Right ventricle myocardium inferior (tissue), 1 donor: Measurements from ENCODE around the gene DCUN1D4. TPM values are rescaled to one million over a fixed set of nuclear protein-coding genes. Genes with fewer than 3 reads are reported as not detected.

Source experiments
- ATAC-seq: fragments of 200-7000 bp; cut with Tn5 transposase; one replicate; pipeline ENCODE4 v1.9.1; 2020; ENCODE audit warnings: mild to moderate bottlenecking, moderate library complexity
- DNase-seq: peaks from one replicate; pipeline ENCODE4 v3.0.0; 2021; ENCODE audit errors: missing footprints
- intact Hi-C: fragments of 100-400 bp; cut with DNase I; formaldehyde crosslinking; loops from one replicate; pipeline ENCODE4 v1.11.0; 2022
- long read RNA-seq: library from polyadenylated mRNA; unstranded; transcript quantifications from one replicate; pipeline ENCODE4 v2.0.0, GENCODE V29; 2021
- total RNA-seq: library from RNA; stranded (reverse); fragmentation: NEBNext Ultra II Directional; extraction: Animal tissue kit (Norgen Biotek cat#: 25700); gene quantifications from one replicate; pipeline ENCODE4 v1.2.1, GENCODE V29; 2021
- donor health status: DM: no; HTN: yes; CAD: no; lungs with severe emphysema.

Gene DCUN1D4
- 38.7 TPM for total RNA-seq
- long read RNA-seq, full-length matches to known transcripts: 6 of 13 reads
- long read RNA-seq, partial matches to known transcripts: 1 of 13 reads
- long read RNA-seq, other reads (novel, unspliced or antisense): 6 of 13 reads

GRCh38 chr4:51842554-51843308, at the start of gene DCUN1D4:
TSS of gene DCUN1D4 (plus strand) at chr4:51843153. CDS start at chr4:51843243, 90 bp downstream.
- peak; percentile 95 for ATAC-seq
- DNase-seq: peak; percentile 100
- intact Hi-C loops: loop anchor here (2.0 to 5.0 kb wide), 2 partner anchors 65 to 194 kb away; no protein-coding TSS in a partner anchor

DNA sequence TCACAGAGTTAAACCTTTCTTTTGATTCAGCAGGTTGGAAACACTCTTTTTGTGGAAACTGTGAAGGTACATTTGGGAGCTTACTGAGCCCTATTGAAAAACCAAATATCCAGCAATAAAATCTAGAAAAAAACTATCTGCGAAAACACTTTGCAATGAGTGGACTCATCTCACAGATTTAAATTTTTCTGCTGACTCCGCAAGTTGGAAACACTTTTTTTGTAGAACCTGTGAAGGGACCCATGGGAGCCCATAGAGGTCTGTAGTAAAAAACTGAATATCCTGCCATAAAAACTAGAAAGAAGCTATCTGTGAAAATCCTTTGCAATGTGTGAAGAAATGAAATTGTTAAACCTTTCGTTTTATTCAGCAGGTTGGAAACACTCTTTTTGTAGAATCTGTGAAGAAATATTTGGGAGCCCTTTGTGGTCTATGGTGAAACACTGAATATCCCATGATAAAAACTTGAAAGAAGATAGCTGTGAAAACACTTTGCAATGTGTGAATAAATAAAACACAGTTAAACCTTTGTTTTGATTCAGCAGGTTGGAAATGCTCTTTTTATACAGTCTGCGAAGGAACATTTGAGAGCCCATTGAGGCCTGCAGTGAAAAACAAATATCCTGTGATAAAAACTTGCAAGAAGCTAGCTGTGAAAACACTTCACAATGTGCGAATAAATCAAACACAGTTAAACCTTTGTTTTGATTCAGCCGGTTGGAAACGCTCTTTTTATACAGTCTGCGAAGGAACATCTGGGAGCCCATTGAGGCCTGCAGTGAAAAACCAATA, 22.3 kb upstream of the DCUN1D4 start:
- ATAC-seq: no peak
- no peak for DNase-seq
- intact Hi-C loops: no loop called here

- no peak for ATAC-seq
- intact Hi-C loops: no loop called here
- DNase-seq: no peak
Observed at GRCh38 chr4:51825341-51825740, 17.6 kb upstream of the DCUN1D4 start.

DNA sequence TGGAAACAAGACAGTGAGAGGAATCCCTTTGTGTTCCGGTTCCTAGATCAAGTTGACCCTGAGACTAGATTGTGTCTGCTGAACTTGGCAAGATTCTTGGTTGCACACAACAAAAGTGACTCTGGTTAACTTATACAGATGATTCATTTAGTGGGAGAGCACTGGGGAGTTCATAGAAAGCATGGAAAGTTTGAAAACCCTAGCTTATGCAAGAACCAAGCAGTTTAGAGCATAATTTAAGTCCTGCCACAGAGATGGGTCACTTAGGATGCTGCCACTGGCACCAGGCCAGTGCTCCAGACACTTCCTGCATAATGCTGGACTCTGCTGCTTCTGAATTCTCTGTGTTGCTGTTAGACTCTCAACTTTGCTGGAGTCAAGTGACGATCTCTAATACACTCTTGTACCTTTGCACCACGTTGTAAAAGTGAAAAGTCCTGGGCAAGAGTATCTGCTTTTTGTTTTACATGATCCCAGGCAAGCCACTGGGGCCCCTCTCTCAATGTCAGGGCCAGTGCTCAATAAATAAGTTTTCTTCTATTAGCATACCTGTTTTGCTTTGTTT, 12.7 kb upstream of the DCUN1D4 start:
- intact Hi-C loops: no loop called here
- DNase-seq: no peak

DNA sequence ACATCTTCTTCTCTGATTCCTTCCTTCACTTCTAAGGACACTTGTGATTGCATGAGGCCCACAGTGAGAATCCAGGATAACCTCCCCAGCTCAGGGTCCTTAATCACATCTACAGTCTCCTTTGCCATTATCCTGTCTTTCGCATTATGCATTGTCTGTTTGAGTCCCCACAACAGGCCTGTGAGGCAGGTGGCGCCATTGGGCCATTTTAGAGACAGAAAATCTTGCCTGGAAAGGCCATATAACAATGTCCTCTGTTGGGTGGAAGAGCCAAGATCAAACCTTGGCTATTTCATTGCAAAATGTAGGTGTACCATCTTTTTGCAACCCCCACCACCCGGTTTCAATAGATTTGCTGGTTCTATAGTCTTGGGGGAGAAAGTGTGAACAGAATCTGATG, 11.8 kb upstream of the DCUN1D4 start:
- ATAC-seq (peak; percentile 54), DNase-seq (peak; percentile 75)
- intact Hi-C loops: loop anchor here (1.0 kb wide), 1 partner anchor 195 kb away; no protein-coding TSS in a partner anchor

More for the DNA sequence above, 12.7 kb upstream of the DCUN1D4 start:
- ATAC-seq: no peak

GRCh38 chr4:51833236-51833635, 9.7 kb upstream of the DCUN1D4 start:
- no peak for ATAC-seq
- no peak for DNase-seq
- intact Hi-C loops: no loop called here

DNA sequence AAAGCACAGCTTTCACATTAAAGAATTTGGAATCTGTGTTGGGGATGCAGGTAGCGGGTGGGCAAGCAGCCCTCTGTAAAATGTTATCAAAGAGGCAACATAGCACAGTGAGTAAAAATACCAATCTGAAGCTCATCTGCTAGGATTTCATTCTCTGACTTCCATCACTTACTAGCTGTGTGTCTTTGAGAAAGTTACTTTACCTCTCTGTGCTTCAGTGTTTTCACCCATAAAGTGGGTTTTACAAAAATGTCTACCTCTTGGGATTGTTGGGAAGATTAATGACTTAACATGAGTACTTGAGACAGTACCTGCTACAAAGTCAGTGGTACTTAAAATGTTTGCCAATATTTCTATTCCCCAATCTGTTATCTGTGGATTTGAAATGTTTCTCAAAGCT, 7.9 kb upstream of the DCUN1D4 start:
- intact Hi-C loops: no loop called here
- no peak for ATAC-seq
- DNase-seq: no peak

DNA sequence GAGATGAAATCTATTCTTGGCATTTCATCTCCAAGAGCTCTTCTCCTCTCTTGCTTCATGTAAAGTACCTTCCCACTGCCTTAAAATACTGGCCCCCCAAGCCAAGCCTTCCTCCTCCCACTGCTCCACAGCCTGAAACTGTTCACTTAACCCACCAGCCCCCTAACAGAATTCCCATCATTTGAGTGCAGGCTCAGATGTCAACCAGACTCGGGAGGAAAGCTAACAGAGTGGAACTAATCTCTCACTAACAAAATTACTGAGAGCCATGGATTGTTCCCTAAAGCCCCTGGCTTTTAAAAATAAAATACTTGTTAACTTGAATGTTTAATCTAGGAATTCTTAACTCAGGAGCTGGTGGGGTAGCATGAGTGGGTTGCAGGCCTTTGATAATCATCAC, 7.1 kb upstream of the DCUN1D4 start:
- ATAC-seq (no peak), DNase-seq (no peak)
- intact Hi-C loops: no loop called here

- ATAC-seq: peak; percentile 26
Observed at GRCh38 chr4:51836549-51836948, 6.4 kb upstream of the DCUN1D4 start.

GRCh38 chr4:51840781-51841180, 2.2 kb upstream of the DCUN1D4 start:
- no peak for ATAC-seq
- no peak for DNase-seq
- intact Hi-C loops: loop anchor here (5.0 kb wide), 1 partner anchor 67 kb away; no protein-coding TSS in a partner anchor

More at GRCh38 chr4:51836549-51836948, 6.4 kb upstream of the DCUN1D4 start:
- DNase-seq: no peak
- intact Hi-C loops: no loop called here

DNA sequence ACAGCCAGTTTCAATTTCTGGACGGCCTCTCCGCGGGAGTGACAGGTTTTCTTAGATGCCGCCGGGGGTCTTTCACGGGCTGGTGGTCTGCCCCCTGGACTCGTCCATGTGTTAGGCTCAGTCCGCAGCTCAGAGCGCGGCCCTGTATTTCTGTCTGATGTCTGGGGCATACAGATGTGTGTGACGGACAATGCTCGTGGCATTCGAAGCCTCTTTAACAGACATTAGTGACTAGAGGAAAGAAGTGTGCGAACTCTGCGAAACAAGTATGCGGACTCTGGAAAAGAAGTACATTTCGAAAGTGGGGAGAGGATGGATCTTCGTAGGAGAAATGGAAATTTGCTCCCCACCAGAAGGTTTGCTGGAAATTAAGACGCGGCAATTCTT, 793 bp upstream of the DCUN1D4 start:
- intact Hi-C loops: loop anchor here (2.0 to 5.0 kb wide), 2 partner anchors 65 to 195 kb away; no protein-coding TSS in a partner anchor
- DNase-seq (no peak), ATAC-seq (no peak)

GRCh38 chr4:51843309-51844152, 578 bp downstream of the DCUN1D4 start:
- intact Hi-C loops: loop anchor here (2.0 to 5.0 kb wide), 2 partner anchors 64 to 193 kb away; no protein-coding TSS in a partner anchor
- ATAC-seq (peak; percentile 62), DNase-seq (peak; percentile 84)

DNA sequence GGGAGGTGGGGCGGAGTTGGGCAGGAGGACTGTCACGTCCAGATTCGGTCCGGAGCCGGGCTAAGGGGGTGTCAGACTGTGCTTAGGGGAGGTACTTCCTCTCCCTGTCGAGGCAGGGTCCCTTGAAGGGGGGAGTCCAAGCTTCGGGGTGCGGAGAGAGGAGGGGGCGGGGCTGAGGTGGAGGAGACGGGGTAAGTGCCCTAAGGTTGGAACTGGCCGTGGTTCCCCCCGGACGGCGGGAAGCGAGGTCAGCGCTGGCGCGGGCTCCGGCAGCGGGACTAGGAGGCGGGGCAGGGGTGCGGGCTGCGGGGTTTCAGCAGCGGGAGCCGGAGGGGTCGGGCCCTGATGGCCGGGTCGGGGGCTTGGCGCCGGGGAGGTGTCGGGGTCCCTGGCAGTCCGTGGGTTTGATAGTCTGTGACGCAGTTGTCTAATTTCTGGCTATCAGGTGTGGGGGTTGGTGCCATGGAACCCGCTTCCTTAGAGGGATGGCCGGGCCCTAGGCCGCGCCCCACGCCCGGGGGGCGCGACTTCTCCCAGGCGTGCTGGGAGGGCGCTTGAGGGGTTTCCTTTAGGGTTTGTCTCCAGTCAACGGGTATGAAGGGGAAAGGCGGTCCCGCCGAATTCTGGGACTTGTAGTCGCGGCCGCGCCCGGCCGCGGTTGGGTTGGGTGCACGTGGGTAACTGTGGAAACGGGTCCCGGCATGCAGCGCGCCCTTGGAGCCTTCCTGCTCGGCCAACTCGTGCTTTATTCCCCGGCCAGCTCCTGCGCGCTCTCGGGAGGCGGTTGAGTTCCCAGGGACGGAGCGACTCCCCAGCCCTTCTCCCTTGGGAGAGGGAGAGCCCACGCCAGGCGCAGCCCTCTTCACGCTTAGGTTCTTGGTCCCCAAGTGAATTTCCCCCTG, 1.5 kb downstream of the DCUN1D4 start:
- peak; percentile 97 for DNase-seq
- intact Hi-C loops: loop anchor here (5.0 kb wide), 1 partner anchor 63 kb away; no protein-coding TSS in a partner anchor
- peak; percentile 76 for ATAC-seq

- intact Hi-C loops: no loop called here
- ATAC-seq: no peak
- no peak for DNase-seq
Observed at GRCh38 chr4:51845055-51845426, 2.1 kb downstream of the DCUN1D4 start.

DNA sequence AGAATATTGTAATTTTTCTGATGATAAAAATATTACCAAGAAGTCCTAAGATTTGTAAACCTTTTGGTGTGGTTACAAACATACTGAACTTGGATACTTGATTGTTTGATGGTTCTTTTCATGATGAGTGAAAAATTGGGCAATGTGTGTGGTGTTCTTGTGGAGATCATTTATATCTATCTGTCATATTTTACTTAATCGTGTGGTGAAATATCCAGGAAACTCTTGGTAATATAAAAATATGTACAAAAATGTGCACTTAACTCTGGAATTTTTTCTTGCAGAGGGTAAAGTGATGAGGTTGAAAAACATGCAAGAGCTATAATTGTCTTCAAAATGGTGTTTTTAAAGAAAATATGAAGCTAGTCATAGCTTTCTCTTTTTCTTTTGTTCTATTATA, 2.8 kb downstream of the DCUN1D4 start:
- intact Hi-C loops: no loop called here
- ATAC-seq (no peak), DNase-seq (no peak)

- DNase-seq: no peak
- no peak for ATAC-seq
- intact Hi-C loops: no loop called here
Observed at GRCh38 chr4:51849430-51849829, 6.5 kb downstream of the DCUN1D4 start.

- intact Hi-C loops: no loop called here
- ATAC-seq (no peak), DNase-seq (no peak)
Observed at GRCh38 chr4:51850294-51850693, 7.3 kb downstream of the DCUN1D4 start.
